EL (cell line): ENCODE measurements around the gene SPACA7.
"Not testable (repeated sequence)": the region's sequence is repeated elsewhere in the genome, so short reads cannot be mapped to it uniquely, and the experiment has no call there.

Experiments used
- DNase-seq: peaks from one replicate; pipeline ENCODE4 v3.0.0-alpha.2; 2016

Gene SPACA7

GRCh38 chr13:112431734-112432133 is 55.6 kb downstream of the SPACA7 start:
- DNase-seq = no peak

DNA sequence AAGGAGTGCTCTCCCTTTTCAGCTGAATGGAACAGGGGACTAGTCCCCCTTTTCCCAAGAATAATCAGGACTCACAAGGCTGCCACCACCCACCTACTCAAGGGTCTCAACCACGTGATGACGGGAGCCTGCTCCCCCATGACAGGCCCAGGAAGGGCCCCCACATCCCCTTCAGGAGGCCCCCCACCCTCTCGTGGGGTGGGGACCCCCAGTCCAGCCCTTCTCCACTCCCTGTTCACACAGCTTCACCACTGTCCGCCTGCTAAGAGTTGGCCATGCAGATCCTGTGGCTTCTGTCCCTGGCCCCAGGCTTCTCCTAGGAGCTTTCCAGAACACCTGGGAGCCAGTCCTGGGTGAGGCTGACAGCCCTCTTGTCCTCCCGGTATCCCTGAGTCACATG is 56.6 kb downstream of the SPACA7 start:
- DNase-seq = not testable (repeated sequence)

DNA sequence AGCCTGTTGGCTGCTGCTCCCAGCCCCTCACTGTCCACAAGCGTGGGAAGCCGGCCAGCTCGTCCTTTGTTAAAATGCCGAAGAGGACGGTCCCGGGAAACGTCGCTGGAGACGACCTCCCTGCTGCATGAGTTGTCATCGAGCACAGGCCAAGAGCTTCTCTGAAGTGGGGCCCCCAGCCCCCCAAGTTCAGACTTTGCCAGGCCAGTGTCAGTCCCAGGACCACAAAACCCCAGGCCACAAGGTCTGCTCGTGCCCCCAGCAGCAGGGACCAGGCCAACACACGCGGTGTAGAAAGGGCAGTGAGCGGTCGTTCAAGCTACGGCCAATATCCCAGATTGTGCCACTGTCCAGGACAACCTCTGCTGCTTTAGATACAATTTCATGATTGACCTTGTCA is 57.4 kb downstream of the SPACA7 start:
- DNase-seq = not testable (repeated sequence)

DNA sequence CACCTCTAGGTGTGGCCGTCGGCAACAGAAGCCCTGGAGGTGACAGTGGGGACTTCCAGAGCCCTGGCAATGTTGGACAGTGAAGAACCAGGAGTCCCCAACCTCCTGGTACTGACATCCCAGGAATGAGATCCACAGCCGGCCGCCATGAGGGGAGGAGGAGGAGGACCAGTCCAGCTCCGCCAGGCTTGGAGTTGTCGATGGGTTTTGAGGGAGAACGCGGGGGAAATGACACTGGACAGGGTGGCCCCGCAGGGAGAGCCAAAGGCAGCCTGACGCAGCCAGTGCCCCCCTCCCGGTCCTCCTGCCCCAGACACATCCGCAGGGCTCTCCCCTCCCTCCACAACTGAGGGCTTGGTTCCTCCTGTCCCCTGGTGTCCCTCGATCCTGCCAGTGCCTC is 57.9 kb downstream of the SPACA7 start:
- DNase-seq = no peak

- DNase-seq = no peak
Measured at GRCh38 chr13:112434937-112435523, 58.9 kb downstream of the SPACA7 start.

DNA sequence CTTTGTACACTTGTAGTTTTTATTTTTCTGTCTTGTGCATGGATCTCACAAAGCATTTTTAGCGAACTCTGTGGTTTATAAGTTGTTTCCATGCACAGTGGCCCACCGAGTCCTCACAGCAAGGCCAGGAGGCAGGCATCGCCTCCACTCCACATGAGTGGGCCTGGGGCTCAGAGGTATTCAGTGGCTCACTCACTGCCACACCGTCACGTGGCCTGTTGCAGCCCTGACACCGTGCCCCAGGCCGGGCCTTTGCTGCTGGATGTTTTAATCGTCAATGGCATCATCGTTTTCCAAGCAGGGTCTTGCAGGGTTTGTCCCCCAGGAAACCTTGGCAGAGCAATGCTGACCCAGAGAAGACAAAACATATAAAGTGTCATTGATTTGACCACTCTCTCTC is 59.8 kb downstream of the SPACA7 start:
- DNase-seq = no peak

- no peak for DNase-seq
Measured at GRCh38 chr13:112438094-112438493, 61.9 kb downstream of the SPACA7 start.

DNA sequence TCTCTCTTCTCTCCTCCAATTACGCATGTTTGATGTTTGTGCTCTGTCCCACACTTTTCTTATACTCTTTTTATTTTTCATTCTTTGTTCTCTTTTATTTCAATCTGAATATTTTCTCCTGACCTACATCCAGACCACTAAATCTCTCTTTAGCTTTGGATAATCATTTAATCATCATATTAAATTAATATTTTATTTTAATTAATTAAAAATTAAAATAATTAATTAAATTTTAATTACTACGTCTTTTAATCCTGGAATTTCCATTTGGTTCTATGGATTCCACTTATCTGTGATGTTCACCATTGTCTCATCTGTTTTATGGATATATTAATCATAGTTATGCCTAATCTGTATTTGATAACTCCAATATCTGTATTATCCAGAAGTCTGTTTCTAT is 62.4 kb downstream of the SPACA7 start:
- DNase-seq = no peak

DNA sequence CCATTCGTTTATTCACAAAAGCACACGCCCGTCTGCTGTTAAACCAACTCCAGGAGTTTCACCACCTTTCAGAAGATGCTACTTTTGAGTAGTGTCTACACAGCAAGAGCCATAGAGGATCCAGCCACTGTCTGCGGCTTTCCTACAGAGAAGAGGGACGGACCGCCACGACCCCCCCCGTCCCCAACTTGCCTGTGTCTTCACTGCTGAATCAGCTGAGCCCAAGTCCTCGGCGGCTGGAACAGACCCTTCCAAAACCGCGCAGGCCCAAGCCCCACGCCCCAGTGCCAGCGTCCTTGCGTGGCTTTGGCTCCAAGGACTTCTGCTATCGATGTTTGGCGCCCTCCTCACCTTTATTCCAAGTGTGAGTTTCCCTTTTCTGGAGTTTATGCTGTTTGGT is 65.1 kb downstream of the SPACA7 start:
- no peak for DNase-seq

DNA sequence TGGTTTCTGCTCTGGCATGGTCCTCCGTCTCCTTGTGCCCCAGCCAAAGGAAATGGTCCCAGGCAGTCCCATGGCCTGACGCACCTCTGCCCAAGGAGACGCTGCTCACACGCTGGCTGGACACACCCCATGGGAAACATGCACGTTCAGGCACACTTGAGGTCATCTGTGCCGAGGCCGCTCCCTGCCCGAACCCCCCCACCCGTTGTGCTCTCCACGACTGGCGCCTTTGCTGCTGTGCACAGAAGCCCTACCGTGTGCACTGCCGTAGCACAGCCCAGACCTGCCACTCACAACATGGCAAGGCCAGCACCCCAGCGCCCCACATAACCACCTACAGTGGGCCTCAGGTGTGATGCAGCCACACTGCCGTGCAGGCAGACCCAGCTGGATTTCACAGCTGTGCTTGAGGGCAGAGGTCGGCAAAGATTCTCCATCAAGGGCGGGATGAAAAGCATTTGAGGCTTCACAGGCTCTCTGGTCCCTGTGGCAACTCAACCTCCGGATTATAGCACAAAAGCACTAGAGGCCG is 65.7 kb downstream of the SPACA7 start:
- no peak for DNase-seq

GRCh38 chr13:112442483-112443090 is 66.4 kb downstream of the SPACA7 start:
- no peak for DNase-seq

DNA sequence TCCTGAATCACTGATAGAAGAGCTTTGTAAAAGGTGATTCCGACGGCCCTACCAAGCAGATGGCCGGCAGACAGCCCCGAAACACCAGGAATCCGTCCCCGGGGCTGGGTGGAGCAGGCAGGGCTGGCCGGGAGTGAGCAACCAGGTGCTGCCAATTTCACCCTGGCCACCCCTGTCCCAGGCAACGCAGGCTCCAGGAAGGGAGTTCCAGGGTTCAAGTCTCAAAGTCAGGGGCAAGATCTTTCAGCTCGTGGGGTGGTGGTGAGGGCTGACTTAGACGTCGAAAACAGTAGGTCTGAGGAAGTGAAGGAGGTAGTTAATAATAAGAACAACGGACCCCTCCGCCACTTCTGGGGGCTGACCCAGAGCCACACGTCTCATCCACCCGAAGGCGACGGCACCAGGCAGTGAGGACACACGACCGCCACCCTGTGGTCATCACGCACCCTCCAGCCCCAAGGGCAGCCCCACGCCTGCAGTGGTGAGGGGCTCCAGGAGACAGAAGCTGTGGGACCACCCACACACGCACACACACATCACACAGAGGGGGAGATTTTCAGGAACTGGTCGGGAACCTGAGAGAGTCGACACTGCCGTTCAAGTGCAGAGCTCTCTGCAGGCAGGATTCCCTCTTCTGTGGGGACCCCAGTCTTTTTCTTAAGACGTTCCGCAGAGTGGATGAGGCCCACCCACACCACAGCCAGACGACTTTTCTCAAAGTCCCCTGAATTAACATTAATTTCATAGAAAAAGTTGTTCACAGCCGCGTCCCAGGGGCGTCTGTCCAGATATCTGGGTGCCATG is 67.2 kb downstream of the SPACA7 start:
- DNase-seq = no peak

- DNase-seq = peak; percentile 55
Measured at GRCh38 chr13:112443995-112444311, 67.8 kb downstream of the SPACA7 start.

DNA sequence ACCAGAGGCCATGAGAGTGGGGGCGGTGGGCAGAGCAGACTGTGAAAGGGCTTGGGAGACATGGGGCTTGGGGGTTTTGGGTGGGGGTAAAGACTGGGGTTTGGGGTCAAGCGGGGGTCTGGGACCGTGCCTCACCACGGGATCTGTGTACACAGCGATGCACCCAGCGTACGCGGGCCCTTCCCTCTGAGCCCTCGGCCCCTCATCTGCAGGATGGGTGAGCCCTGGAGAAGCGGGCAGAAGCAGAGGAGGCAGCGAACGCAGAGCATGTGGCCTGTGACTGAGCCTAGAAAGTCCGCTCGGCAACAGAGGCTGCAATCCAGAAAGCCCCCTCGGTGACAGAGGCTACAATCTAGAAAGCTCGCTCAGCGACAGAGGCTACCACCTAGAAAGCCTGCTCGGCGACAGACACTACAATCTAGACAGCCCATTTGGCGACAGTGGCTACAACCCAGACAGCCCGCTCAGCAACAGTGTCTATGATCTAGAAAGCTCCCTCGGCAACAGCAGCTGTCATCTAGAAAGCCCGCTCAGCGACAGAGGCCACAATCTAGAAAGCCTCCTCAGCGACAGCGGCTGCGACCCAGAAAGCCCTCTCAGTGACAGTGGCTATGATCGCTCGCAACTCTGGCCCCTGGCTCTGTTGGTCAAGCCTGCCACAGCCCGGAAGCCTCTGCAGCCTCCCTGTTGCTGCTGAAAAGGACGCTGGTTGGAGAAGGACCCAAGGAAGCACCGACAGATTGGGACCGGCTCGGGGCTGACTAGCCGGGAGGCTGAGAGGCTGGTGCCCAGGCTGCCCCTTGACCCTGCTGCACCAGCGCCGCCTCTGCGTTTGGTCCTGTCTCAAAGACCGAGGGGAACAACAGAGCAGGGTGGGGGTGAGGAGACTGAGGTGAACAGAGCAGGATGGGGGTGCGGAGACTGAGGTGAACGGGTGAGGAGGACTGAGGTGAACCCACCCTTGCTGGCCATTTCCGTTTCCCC is 68.6 kb downstream of the SPACA7 start:
- DNase-seq = no peak

GRCh38 chr13:112445411-112446271 is 69.5 kb downstream of the SPACA7 start:
- no peak for DNase-seq

GRCh38 chr13:112446347-112446861 is 70.2 kb downstream of the SPACA7 start:
- no peak for DNase-seq

- DNase-seq = no peak
Measured at GRCh38 chr13:112446867-112447266, 70.7 kb downstream of the SPACA7 start.

- DNase-seq = no peak
Measured at GRCh38 chr13:112447306-112447705, 71.2 kb downstream of the SPACA7 start.

DNA sequence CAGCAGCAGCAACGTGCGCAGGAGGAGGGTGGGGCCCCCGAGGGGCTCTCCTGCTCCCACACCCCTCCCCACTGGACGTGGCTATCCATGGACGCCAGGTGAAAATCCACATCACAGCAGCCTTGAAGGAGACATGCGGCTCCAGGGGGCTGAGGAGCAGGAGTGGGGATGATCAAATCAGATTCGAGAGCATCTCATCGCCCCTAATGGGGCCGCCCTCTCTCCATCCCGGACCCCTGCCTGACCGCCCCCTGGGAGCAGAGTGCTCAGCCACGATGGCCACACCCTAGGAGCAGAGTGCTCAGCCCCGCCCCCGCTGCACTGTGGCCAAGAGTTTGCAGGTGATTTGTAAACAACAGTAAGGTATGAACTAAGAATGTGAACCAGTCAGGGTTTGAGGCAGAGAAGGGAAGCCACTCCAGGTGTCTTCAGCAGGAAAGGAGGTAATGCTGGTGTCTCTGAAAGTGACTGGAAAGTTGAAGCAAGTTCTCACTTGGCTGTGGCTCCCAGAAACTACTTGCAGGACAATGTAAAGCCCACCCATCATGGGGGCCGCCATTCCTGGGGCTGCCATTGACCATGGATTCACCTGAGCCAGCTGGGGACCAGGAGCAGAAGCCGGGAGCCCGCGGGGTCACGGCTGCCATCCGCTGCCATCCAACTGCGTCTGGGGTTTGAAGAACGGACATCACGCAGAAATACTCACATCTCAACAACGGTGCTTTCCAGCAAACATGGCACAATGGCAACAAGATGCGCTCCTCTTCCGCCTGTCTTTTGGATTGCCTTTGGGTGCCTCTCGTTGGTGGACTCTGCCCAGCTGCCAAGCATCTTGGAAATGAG is 71.8 kb downstream of the SPACA7 start:
- no peak for DNase-seq
